GM13977 (cell line): ENCODE results near the gene DACT1.

Source experiments
- DNase-seq: peaks from one replicate; pipeline ENCODE4 v3.0.0; 2012; ENCODE audit warnings: low spot score
- CTCF ChIP-seq: IDR thresholded peaks from 2 replicates; pipeline ENCODE4 v1.5.1; 2012; ENCODE audit warnings: mild to moderate bottlenecking, control low read depth; ENCODE audit not compliant: insufficient read depth; ENCODE audit errors: extremely low read depth, missing control alignments
- in situ Hi-C: fragments of 300-500 bp; cut with MboI; formaldehyde crosslinking; loops from one replicate; pipeline ENCODE4 v1.12.0; 2022; ENCODE audit warnings: low sequenced_read_pairs, low pct_unique_long_range_greater_than_20kb, mixed read lengths, inconsistent platforms; ENCODE audit not compliant: unreplicated experiment

The DACT1 gene

GRCh38 chr14:58635091-58635830, 2.5 kb upstream of the DACT1 start:
- in situ Hi-C loops, result no loop called here
- DNase-seq, result peak; percentile 47
- TF ChIP-seq CTCF, result no peak

- in situ Hi-C loops, result no loop called here
- no peak for TF ChIP-seq CTCF
- DNase-seq, result no peak
Observed at GRCh38 chr14:58636129-58636528, 1.6 kb upstream of the DACT1 start.

- TF ChIP-seq CTCF, result no peak
- in situ Hi-C loops, result no loop called here
- no peak for DNase-seq
Observed at GRCh38 chr14:58637040-58637390, 747 bp upstream of the DACT1 start.

- peak; percentile 46 for DNase-seq
- in situ Hi-C loops, result no loop called here
- no peak for TF ChIP-seq CTCF
Observed at GRCh38 chr14:58638231-58639197, 752 bp downstream of the DACT1 start.

GRCh38 chr14:58639198-58639565, 1.4 kb downstream of the DACT1 start:
- DNase-seq, result no peak
- no peak for TF ChIP-seq CTCF
- in situ Hi-C loops, result no loop called here

- in situ Hi-C loops, result no loop called here
- peak; percentile 41 for DNase-seq
- peak; percentile 30 for TF ChIP-seq CTCF
Observed at GRCh38 chr14:58639842-58640484, 2.2 kb downstream of the DACT1 start.
